SIG-M5 treated with dmso at 0.1 percent for 504 hours (cell line): Measurements from ENCODE around the gene NCCRP1.

Experiments used
- DNase-seq: peaks from one replicate; lab custom pipeline; 2025; ENCODE audit not compliant: unreplicated experiment; lab: John Stamatoyannopoulos, UW

NCCRP1 gene

DNA sequence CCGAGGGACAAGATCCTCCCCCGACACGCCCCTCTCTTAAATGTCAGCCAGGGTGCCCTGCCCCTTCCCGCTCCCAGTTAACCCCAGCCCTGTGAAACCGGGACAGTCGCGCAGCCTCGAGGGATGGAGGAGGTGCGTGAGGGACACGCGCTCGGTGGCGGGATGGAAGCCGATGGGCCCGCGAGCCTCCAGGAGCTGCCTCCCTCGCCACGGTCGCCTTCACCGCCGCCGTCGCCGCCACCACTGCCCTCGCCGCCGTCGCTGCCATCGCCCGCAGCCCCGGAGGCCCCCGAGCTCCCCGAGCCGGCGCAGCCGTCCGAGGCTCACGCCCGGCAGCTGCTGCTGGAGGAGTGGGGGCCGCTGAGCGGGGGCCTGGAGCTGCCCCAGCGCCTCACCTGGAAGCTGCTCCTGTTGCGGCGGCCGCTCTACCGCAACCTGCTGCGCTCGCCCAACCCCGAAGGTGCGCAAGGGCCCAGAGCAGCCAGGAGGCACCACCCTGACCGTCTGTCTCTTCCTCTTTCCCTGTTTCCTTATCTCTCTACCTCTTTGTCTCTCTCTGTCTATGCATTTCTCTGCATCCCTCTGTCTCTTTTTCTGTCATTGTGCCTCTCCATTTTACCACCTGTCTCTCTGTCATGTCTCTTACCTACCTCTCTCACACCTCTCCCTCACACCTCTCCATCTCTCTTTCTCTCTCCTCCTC lies at the start of gene NCCRP1:
Gene NCCRP1 (plus strand): TSS at position 105 of the 703 bp plus-strand sequence. CDS start 19 bp downstream, at position 124.
- no peak for DNase-seq

DNA sequence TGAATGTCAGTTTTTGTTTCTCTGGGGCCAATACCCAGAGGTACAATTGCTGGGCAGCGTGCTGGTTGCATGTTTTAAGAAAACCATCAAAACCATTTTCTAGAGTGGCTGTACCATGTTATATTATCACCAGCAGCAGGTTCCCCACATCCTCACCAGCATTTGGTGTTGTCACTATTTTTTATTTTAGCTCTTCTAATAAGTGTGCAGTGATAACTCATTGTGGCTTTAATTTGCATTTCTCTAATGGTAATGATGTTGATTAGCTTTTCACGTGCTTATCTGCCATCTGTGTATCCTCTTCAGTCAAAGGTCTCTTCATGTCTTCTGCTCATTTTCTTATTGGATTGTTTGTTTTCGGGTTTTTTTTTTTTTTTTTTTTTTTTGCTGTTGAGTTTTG lies 49.3 kb upstream of the NCCRP1 start:
- DNase-seq = no peak

GRCh38 chr19:39148939-39149529 lies 47.7 kb upstream of the NCCRP1 start:
- DNase-seq = no peak

GRCh38 chr19:39150235-39150634 lies 46.5 kb upstream of the NCCRP1 start:
- no peak for DNase-seq

DNA sequence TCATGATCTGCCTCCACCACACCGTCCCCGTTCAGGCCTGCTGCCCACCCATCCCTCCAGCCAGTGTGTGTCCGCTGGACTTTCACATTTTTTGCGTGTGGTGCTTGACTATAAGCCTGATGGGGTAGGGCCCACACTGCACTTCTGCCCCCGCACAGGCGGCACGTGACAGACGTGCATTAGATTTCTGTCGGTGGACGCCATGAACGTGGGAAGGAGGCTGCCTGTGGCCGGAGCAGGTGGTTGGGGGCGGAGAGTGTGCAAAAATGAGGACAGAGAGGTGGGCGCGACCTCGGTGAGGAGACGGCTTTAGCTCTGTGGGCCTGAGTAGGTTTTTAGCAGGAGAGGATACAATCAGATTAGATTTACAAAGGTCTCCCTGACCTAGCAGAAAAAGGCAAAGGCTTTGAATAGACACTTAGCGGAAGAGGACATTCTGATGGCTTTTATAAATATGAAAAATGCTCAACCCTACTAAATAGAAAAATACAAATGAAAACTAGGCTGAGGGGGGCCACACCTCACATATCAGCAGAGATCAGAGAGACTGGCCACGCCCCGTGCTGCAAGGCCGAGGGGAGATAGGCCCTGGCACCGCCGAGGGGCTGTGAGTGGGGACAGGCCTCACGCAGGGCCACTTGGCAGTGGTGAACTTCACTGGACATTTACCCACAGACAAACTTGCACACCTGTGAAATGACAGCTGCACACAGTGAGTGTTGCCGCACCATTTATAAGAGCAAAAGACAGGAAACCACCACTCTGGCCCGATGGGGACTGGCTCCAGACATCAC lies 45.8 kb upstream of the NCCRP1 start:
- no peak for DNase-seq

GRCh38 chr19:39152066-39152465 lies 44.7 kb upstream of the NCCRP1 start:
- no peak for DNase-seq

GRCh38 chr19:39154100-39154628 lies 42.6 kb upstream of the NCCRP1 start:
- DNase-seq = no peak

DNA sequence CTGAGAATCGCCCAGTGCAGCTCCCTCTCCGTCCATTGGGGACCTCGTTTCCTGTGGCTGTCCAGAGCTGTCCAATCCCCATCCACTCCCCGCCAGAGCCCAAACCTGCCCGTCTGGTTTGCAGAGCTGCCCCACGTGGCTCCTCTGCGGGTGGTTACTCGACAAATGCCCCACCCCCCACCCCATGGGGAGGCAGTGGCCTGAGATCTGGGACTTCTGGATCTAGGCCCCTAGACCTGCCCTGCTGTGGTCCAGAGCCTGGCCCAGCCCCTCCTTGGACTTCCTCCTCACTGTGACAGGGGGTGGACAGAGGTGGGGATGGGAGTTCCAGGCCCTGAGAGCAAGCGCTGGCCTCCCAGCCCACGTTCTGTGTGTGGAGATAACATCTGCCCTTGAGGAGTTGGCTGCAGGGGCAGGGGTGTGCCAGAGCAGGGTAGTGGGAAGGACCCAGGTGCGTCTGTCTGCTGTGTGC lies 42.1 kb upstream of the NCCRP1 start:
- peak; percentile 56 for DNase-seq

- no peak for DNase-seq
These were observed 41.6 kb upstream of the NCCRP1 start for GRCh38 chr19:39155114-39155700.

GRCh38 chr19:39155741-39156140 lies 41.0 kb upstream of the NCCRP1 start:
- no peak for DNase-seq

DNA sequence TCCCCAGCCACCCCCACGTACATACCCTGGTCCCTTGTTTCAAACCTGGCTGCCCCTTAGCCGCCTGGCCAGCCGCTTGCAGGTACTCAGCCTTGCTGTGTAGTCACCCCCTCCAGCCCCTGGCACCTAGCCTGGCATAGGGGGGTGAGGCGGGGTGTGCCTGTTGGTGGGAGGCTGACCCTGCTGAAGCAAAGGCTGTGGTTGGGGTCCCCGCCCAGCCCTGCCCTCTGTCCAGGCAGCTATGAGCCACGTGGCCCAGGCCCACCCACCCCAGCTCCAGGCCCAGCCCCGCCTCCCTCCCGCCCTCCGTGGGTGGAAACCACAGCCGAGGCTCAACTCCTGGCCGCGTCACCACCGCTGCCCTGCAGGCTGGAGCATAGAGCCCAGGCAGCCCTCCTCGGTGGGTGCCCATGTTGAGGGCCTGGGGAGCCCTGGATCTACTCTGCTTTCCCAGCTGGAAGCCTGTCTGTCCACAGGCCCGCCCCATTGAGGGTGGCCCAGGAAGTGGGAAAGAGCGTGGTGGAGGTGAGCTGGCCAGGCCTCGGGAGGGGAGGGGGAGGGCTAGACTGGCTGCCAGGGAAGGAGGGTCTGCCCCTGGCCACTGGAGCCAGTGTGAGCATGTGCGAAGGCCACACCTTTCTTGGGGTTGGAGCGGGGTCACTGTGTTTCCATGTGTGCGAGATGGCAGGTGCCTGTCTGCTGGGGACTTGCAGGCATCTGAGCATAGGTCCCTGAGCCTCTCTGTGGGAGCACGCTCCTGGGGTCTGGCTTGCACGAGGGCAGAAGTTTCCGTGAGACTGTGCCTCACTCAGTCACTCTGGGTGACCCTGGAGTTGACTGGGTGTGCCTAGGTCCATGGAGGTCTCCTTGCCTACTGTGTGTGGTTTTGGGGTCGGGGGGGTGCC lies 40.2 kb upstream of the NCCRP1 start:
- no peak for DNase-seq

- no peak for DNase-seq
These were observed 39.3 kb upstream of the NCCRP1 start for GRCh38 chr19:39157275-39157996.

- no peak for DNase-seq
These were observed 38.8 kb upstream of the NCCRP1 start for GRCh38 chr19:39157997-39158389.

DNA sequence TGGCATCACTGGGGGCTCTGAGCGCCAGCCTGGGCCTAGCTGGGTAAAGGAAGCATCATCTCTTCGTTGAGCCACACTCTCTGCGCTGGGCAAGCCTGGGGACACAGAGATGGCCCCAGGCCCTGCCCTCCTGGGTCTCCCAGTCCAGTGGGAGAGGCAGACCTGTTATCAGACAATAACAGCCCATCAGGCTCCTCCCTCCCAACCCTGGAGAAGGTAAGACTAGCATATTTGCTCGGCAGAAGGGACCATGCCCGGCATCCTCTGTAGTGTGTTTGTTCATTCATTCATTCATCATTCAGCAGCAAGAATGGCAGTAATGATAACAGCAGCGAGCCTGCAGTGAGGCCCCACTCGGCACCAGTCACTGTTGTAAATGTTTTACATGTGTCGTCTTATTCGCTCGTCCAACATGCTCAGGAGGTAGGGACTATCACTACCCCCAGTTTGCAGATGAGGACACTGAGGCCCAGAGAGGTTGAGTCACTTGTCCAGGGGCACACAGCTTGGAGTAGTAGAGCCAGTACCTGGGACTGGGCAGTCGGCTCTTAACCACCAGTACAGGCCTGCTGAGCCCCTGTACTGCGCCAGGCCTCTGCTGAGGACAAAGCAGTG lies 38.0 kb upstream of the NCCRP1 start:
- no peak for DNase-seq

- peak; percentile 51 for DNase-seq
These were observed 36.3 kb upstream of the NCCRP1 start for GRCh38 chr19:39160523-39160861.

GRCh38 chr19:39160889-39161672 lies 35.7 kb upstream of the NCCRP1 start:
- DNase-seq = no peak

- no peak for DNase-seq
These were observed 34.2 kb upstream of the NCCRP1 start for GRCh38 chr19:39162441-39163043.

- DNase-seq = no peak
These were observed 33.1 kb upstream of the NCCRP1 start for GRCh38 chr19:39163621-39164020.
